HEK293 (cell line): ENCODE data around the gene PAN2.
A peak's percentile ranks its signal among the peaks of the same experiment; 100 is the strongest.

Experiments
- CTCF ChIA-PET: fragments of 350-600 bp; formaldehyde crosslinking; extraction: SDS; loops from one replicate; lab custom pipeline; 2021; ENCODE audit warnings: antibody characterized with exemption; lab: Yijun Ruan, JAX
- POLR2A ChIA-PET: fragments of 300-600 bp; formaldehyde crosslinking; extraction: SDS; loops from one replicate; lab custom pipeline; 2020; ENCODE audit warnings: antibody characterized with exemption, inconsistent platforms; lab: Yijun Ruan, JAX
- H3K27ac ChIP-seq: fragments of 200-500 bp; sonication (Bioruptor generic); 2 replicates; pipeline ENCODE4 v1.5.1; 2014; ENCODE audit warnings: low read depth, low read length, control low read depth, inconsistent platforms; ENCODE audit errors: extremely low read depth
- H3K36me3 ChIP-seq, 2 experiments: fragments of 200-500 bp in 1 of 2; sonication (Bioruptor generic) in 1 of 2; 1 replicate in 1 of 2; 2 replicates in 1 of 2; pipeline ENCODE4 v1.5.1; 2014 to 2017; ENCODE audit warnings: inconsistent platforms in 2 of 2, low read length in 2 of 2; ENCODE audit not compliant: control insufficient read depth in 2 of 2, insufficient read depth in 1 of 2
- H3K4me1 ChIP-seq: fragments of 200-500 bp; sonication (Bioruptor generic); 2 replicates; pipeline ENCODE4 v1.5.1; 2014; ENCODE audit warnings: mild to moderate bottlenecking, low read length, inconsistent platforms; ENCODE audit not compliant: control insufficient read depth, insufficient read depth
- H3K4me3 ChIP-seq: 2 replicates; pipeline ENCODE4 v1.5.1; 2011; ENCODE audit warnings: low read depth, mild to moderate bottlenecking, control low read depth, low read length, moderate library complexity
- H3K9me3 ChIP-seq: fragments of 200-500 bp; sonication (Bioruptor generic); 2 replicates; pipeline ENCODE4 v1.5.1; 2014; ENCODE audit warnings: low read depth, low read length, inconsistent platforms; ENCODE audit not compliant: control insufficient read depth, insufficient read depth
- BCL11A ChIP-seq: fragments of 450-650 bp; formaldehyde crosslinking; IDR thresholded peaks from 2 replicates; pipeline ENCODE4 v1.5.1; 2016; ENCODE audit warnings: low read depth, missing biosample characterization, missing genetic modification characterization
- BCL6B ChIP-seq: fragments of 450-650 bp; formaldehyde crosslinking; IDR thresholded peaks from 2 replicates; pipeline ENCODE4 v1.5.1; 2017; ENCODE audit warnings: missing biosample characterization, missing genetic modification characterization
- KLF1 ChIP-seq: fragments of 450-650 bp; formaldehyde crosslinking; IDR thresholded peaks from 2 replicates; pipeline ENCODE4 v1.5.1; 2016; ENCODE audit warnings: missing biosample characterization, missing genetic modification characterization
- PRDM4 ChIP-seq: fragments of 450-650 bp; formaldehyde crosslinking; IDR thresholded peaks from 2 replicates; pipeline ENCODE4 v1.5.1; 2017; ENCODE audit warnings: missing biosample characterization, missing genetic modification characterization
- SP2 ChIP-seq: fragments of 450-650 bp; formaldehyde crosslinking; IDR thresholded peaks from 2 replicates; pipeline ENCODE4 v1.5.1; 2016; ENCODE audit warnings: missing biosample characterization, missing genetic modification characterization
- ZFP69B ChIP-seq: fragments of 450-650 bp; formaldehyde crosslinking; IDR thresholded peaks from 2 replicates; pipeline ENCODE4 v1.5.1; 2016; ENCODE audit warnings: missing biosample characterization, missing genetic modification characterization
- ZNF155 ChIP-seq: fragments of 450-650 bp; formaldehyde crosslinking; IDR thresholded peaks from 2 replicates; pipeline ENCODE4 v1.5.1; 2016; ENCODE audit warnings: missing biosample characterization, missing genetic modification characterization
- ZNF214 ChIP-seq: fragments of 450-650 bp; formaldehyde crosslinking; IDR thresholded peaks from 2 replicates; pipeline ENCODE4 v1.5.1; 2017; ENCODE audit warnings: missing biosample characterization, mild to moderate bottlenecking, missing genetic modification characterization, borderline replicate concordance
- ZNF362 ChIP-seq: fragments of 450-650 bp; formaldehyde crosslinking; IDR thresholded peaks from 2 replicates; pipeline ENCODE4 v1.5.1; 2016; ENCODE audit warnings: missing biosample characterization, missing genetic modification characterization
- ZNF521 ChIP-seq: fragments of 450-650 bp; formaldehyde crosslinking; IDR thresholded peaks from 2 replicates; pipeline ENCODE4 v1.5.1; 2017; ENCODE audit warnings: missing biosample characterization, mild to moderate bottlenecking, missing genetic modification characterization
- ZNF549 ChIP-seq: fragments of 450-650 bp; IDR thresholded peaks from 2 replicates; pipeline ENCODE4 v1.5.1; 2018; ENCODE audit warnings: missing biosample characterization, missing genetic modification characterization, mild to moderate bottlenecking, inconsistent platforms, moderate library complexity
- ZNF596 ChIP-seq: fragments of 450-650 bp; IDR thresholded peaks from 2 replicates; pipeline ENCODE4 v1.5.0; 2018; ENCODE audit warnings: missing biosample characterization, mild to moderate bottlenecking, missing genetic modification characterization, moderate library complexity
- TF ChIP-seq, protein P1 (sequence below): fragments of 450-650 bp; formaldehyde crosslinking; conservative IDR thresholded peaks from 2 replicates; pipeline ENCODE4 v1.5.1; 2016; ENCODE audit warnings: low read depth, missing biosample characterization, missing genetic modification characterization
- TF ChIP-seq, protein P2 (sequence below): fragments of 450-650 bp; formaldehyde crosslinking; IDR thresholded peaks from 2 replicates; pipeline ENCODE4 v1.5.1; 2016; ENCODE audit warnings: missing biosample characterization, missing genetic modification characterization
- TF ChIP-seq, protein P3 (sequence below): fragments of 450-650 bp; formaldehyde crosslinking; IDR thresholded peaks from 2 replicates; pipeline ENCODE4 v1.5.1; 2016; ENCODE audit warnings: missing biosample characterization, missing genetic modification characterization
- TF ChIP-seq, protein P4 (sequence below): fragments of 450-650 bp; formaldehyde crosslinking; IDR thresholded peaks from 2 replicates; pipeline ENCODE4 v1.5.1; 2017; ENCODE audit warnings: missing biosample characterization, missing genetic modification characterization
- TF ChIP-seq, protein P5 (sequence below): fragments of 450-650 bp; formaldehyde crosslinking; IDR thresholded peaks from 2 replicates; pipeline ENCODE4 v1.5.1; 2016; ENCODE audit warnings: missing biosample characterization, missing genetic modification characterization

Gene PAN2

DNA sequence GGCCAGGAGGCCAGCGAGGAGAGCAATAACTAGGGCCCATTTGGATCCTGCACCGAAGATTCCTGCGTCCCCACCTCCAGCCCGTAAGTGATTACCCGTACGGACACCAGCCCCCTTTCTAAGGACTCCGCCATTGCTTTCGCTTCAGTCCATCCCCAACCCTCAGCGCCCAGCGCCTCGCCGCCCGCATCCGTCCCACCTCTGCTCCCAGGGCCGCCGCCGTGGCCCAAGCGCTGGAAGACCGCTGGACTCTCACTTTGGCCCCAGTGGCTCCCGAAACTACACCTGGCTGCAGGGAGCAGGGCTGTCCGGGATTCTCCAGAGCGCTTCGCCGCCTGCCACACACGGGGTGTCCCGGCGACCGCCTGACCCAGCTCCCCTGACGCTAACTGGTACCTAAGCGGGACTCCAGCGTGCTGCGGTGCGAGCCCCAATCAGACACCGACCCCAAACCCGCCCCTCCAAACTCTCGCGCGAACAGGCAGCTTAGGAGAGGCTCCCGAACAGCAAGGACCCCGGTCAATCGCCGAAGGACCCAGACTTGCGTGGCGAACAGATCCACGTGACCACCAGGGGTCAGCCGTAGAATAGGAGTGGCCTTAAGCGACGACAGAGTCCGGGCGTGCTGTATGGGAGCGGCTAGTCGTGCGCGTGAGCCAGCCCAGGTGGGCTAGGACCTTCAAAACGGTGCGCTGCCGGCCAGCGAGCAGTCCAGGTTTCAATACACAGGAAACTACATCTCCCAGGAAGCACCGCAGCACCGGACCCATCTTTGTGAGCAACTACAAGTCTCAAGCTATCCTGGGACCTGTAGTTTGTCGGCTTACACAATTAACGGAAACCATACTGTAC, 18.0 kb downstream of the PAN2 start, which contains the start of gene CNPY2 (continued):
- TF ChIP-seq, protein P1, sequence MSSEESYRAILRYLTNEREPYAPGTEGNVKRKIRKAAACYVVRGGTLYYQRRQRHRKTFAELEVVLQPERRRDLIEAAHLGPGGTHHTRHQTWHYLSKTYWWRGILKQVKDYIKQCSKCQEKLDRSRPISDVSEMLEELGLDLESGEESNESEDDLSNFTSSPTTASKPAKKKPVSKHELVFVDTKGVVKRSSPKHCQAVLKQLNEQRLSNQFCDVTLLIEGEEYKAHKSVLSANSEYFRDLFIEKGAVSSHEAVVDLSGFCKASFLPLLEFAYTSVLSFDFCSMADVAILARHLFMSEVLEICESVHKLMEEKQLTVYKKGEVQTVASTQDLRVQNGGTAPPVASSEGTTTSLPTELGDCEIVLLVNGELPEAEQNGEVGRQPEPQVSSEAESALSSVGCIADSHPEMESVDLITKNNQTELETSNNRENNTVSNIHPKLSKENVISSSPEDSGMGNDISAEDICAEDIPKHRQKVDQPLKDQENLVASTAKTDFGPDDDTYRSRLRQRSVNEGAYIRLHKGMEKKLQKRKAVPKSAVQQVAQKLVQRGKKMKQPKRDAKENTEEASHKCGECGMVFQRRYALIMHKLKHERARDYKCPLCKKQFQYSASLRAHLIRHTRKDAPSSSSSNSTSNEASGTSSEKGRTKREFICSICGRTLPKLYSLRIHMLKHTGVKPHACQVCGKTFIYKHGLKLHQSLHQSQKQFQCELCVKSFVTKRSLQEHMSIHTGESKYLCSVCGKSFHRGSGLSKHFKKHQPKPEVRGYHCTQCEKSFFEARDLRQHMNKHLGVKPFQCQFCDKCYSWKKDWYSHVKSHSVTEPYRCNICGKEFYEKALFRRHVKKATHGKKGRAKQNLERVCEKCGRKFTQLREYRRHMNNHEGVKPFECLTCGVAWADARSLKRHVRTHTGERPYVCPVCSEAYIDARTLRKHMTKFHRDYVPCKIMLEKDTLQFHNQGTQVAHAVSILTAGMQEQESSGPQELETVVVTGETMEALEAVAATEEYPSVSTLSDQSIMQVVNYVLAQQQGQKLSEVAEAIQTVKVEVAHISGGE (tag by site-specific recombination), result peak; percentile 94
- peak; percentile 86 for TF ChIP-seq SP2
- TF ChIP-seq, protein P2, sequence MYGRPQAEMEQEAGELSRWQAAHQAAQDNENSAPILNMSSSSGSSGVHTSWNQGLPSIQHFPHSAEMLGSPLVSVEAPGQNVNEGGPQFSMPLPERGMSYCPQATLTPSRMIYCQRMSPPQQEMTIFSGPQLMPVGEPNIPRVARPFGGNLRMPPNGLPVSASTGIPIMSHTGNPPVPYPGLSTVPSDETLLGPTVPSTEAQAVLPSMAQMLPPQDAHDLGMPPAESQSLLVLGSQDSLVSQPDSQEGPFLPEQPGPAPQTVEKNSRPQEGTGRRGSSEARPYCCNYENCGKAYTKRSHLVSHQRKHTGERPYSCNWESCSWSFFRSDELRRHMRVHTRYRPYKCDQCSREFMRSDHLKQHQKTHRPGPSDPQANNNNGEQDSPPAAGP, result peak; percentile 76
- TF ChIP-seq, protein P3, sequence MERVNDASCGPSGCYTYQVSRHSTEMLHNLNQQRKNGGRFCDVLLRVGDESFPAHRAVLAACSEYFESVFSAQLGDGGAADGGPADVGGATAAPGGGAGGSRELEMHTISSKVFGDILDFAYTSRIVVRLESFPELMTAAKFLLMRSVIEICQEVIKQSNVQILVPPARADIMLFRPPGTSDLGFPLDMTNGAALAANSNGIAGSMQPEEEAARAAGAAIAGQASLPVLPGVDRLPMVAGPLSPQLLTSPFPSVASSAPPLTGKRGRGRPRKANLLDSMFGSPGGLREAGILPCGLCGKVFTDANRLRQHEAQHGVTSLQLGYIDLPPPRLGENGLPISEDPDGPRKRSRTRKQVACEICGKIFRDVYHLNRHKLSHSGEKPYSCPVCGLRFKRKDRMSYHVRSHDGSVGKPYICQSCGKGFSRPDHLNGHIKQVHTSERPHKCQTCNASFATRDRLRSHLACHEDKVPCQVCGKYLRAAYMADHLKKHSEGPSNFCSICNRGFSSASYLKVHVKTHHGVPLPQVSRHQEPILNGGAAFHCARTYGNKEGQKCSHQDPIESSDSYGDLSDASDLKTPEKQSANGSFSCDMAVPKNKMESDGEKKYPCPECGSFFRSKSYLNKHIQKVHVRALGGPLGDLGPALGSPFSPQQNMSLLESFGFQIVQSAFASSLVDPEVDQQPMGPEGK, result peak; percentile 41; the same call in 1 of the 2 replicates
- TF ChIP-seq BCL11A, result peak; percentile 55; the same call in 1 of the 2 replicates
- peak; percentile 64; the same call in 1 of the 2 replicates for TF ChIP-seq KLF1
- TF ChIP-seq ZFP69B, result peak; percentile 53; the same call in 1 of the 2 replicates

- H3K36me3 ChIP-seq, result peaks cover 30 to 59% of the 10 kb centered on the region in 2 experiments
- peak overlapping the region; percentile 76 for H3K27ac ChIP-seq
- POLR2A ChIA-PET, result interaction anchor here (0.6 to 2.9 kb wide), 21 partner anchors 9 to 318 kb away, joined by 3 to 46 read pairs (median 5); partner anchors contain the start of genes GLS2, IL23A, PA2G4 and PAN2
- no peaks in the 10 kb centered on the region for H3K9me3 ChIP-seq
- TF ChIP-seq, protein P4, sequence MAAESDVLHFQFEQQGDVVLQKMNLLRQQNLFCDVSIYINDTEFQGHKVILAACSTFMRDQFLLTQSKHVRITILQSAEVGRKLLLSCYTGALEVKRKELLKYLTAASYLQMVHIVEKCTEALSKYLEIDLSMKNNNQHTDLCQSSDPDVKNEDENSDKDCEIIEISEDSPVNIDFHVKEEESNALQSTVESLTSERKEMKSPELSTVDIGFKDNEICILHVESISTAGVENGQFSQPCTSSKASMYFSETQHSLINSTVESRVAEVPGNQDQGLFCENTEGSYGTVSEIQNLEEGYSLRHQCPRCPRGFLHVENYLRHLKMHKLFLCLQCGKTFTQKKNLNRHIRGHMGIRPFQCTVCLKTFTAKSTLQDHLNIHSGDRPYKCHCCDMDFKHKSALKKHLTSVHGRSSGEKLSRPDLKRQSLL (tag by site-specific recombination), result no peak
- no peak for TF ChIP-seq ZNF155 (tag by site-specific recombination)
- no peak for TF ChIP-seq ZNF214
- no peak for TF ChIP-seq ZNF596
- TF ChIP-seq ZNF362 (tag by site-specific recombination), result no peak
- TF ChIP-seq, protein P5, sequence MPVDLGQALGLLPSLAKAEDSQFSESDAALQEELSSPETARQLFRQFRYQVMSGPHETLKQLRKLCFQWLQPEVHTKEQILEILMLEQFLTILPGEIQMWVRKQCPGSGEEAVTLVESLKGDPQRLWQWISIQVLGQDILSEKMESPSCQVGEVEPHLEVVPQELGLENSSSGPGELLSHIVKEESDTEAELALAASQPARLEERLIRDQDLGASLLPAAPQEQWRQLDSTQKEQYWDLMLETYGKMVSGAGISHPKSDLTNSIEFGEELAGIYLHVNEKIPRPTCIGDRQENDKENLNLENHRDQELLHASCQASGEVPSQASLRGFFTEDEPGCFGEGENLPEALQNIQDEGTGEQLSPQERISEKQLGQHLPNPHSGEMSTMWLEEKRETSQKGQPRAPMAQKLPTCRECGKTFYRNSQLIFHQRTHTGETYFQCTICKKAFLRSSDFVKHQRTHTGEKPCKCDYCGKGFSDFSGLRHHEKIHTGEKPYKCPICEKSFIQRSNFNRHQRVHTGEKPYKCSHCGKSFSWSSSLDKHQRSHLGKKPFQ, result no peak
- no peak for TF ChIP-seq ZNF521 (tag by site-specific recombination)
- no peak for TF ChIP-seq ZNF549 (tag by site-specific recombination)
- TF ChIP-seq PRDM4 (tag by site-specific recombination), result no peak
- no peak for TF ChIP-seq BCL6B (tag by site-specific recombination)
- TF ChIP-seq, all 188 proteins: peak for 0
- Histone ChIP-seq H3K4me3 (peak overlapping the region; percentile 91), H3K4me1 (no peaks in the 10 kb centered on the region; the same call in 1 of the 2 replicates)
- CTCF ChIA-PET, result interaction anchor here (1.3 to 2.8 kb wide), 2 partner anchors 149 to 153 kb away, joined by 8 to 22 read pairs; partner anchors contain the start of gene SPRYD4
These were observed 18.6 kb downstream of the PAN2 start for GRCh38 chr12:56315249-56315621.
